CD14-positive monocyte (primary cell): ENCODE data around the gene LIN54. TPM values are rescaled to one million over a fixed set of nuclear protein-coding genes. Genes with fewer than 3 reads are reported as not detected.

ENCODE experiments used
- DNase-seq, 3 donors: peaks; one replicate each; pipeline ENCODE4 v3.0.0-alpha.2; 2011 to 2022
- H2AFZ ChIP-seq: 2 replicates; pipeline ENCODE4 v1.6.0; 2012; ENCODE audit warnings: mild to moderate bottlenecking, low read depth, low read length, inconsistent platforms; ENCODE audit not compliant: insufficient read depth, poor library complexity, severe bottlenecking
- H3K27ac ChIP-seq, 2 donors: 1 replicate in 1 of 2; 2 replicates in 1 of 2; pipeline ENCODE4 v1.5.1; 2012 to 2013; ENCODE audit warnings: low read length in 2 of 2, control low read depth in 1 of 2, inconsistent platforms in 1 of 2, low read depth in 1 of 2, mild to moderate bottlenecking in 1 of 2
- H3K27me3 ChIP-seq, 2 donors: one replicate each; pipeline versions ENCODE4 v1.6.0 to v1.6.1; 2011 to 2013; ENCODE audit warnings: low read length in 2 of 2; ENCODE audit not compliant: control insufficient read depth in 2 of 2, insufficient read depth in 2 of 2
- H3K36me3 ChIP-seq, 2 donors: replicated peaks in 1 of 2; 1 replicate in 1 of 2; 2 replicates in 1 of 2; pipeline versions ENCODE4 v1.5.1 to v1.6.1; 2012 to 2013; ENCODE audit warnings: low read length in 2 of 2, control low read depth in 1 of 2, inconsistent platforms in 1 of 2, mild to moderate bottlenecking in 1 of 2; ENCODE audit not compliant: insufficient read depth in 2 of 2, control insufficient read depth in 1 of 2
- H3K4me1 ChIP-seq, 2 donors: 1 replicate in 1 of 2; 2 replicates in 1 of 2; pipeline versions ENCODE4 v1.5.1 to v1.6.1; 2012 to 2013; ENCODE audit warnings: low read length in 2 of 2, control low read depth in 1 of 2, inconsistent platforms in 1 of 2, mild to moderate bottlenecking in 1 of 2, moderate library complexity in 1 of 2; ENCODE audit not compliant: insufficient read depth in 2 of 2, control insufficient read depth in 1 of 2
- H3K4me2 ChIP-seq: replicated peaks from 2 replicates; pipeline ENCODE3; 2012; ENCODE audit warnings: low read length, moderate library complexity, mild to moderate bottlenecking; ENCODE audit not compliant: poor library complexity, severe bottlenecking; ENCODE audit errors: extremely low read depth
- H3K4me3 ChIP-seq, 3 experiments: fragments of 200-600 bp in 1 of 3; sonication (generic) in 1 of 3; replicated peaks in 1 of 3; 1 replicate in 2 of 3; 2 replicates in 1 of 3; pipeline ENCODE4 v1.5.1; 2011 to 2013; ENCODE audit warnings: low read length in 3 of 3, mild to moderate bottlenecking in 3 of 3, control low read depth in 2 of 3, low read depth in 2 of 3, inconsistent platforms in 1 of 3, moderate library complexity in 1 of 3
- H3K79me2 ChIP-seq: 2 replicates; pipeline ENCODE4 v1.6.0; 2012; ENCODE audit warnings: mild to moderate bottlenecking, control low read depth, inconsistent platforms, low read length, moderate library complexity; ENCODE audit not compliant: insufficient read depth
- H3K9ac ChIP-seq: 2 replicates; pipeline ENCODE4 v1.6.0; 2017; ENCODE audit warnings: low read length, mild to moderate bottlenecking; ENCODE audit not compliant: insufficient read depth, poor library complexity, severe bottlenecking
- H3K9me3 ChIP-seq, 2 donors: replicated peaks in 1 of 2; 1 replicate in 1 of 2; 2 replicates in 1 of 2; pipeline versions ENCODE4 v1.5.1 to v1.6.1; 2012 to 2013; ENCODE audit warnings: low read length in 2 of 2, control low read depth in 1 of 2; ENCODE audit not compliant: control insufficient read depth in 1 of 2, insufficient read depth in 1 of 2
- H4K20me1 ChIP-seq: 2 replicates; pipeline ENCODE4 v1.6.0; 2012; ENCODE audit warnings: mild to moderate bottlenecking, low read length, control low read depth, moderate library complexity; ENCODE audit not compliant: insufficient read depth
- H3K27ac Mint-ChIP-seq, 7 donors: one replicate each; pipeline ENCODE4 v1.8.0; 2020; ENCODE audit warnings: mild to moderate bottlenecking in 7 of 7, mixed read lengths in 7 of 7, moderate library complexity in 6 of 7, inconsistent platforms in 2 of 7
- H3K27me3 Mint-ChIP-seq, 3 donors: one replicate each; pipeline ENCODE4 v1.8.0; 2021 to 2022; ENCODE audit warnings: low read depth in 3 of 3, mild to moderate bottlenecking in 3 of 3, mixed read lengths in 3 of 3, moderate library complexity in 3 of 3, inconsistent platforms in 1 of 3
- H3K36me3 Mint-ChIP-seq, 2 donors: one replicate each; pipeline ENCODE4 v1.8.0; 2020; ENCODE audit warnings: mixed read lengths in 2 of 2, inconsistent platforms in 1 of 2, mild to moderate bottlenecking in 1 of 2
- H3K4me1 Mint-ChIP-seq: one replicate; pipeline ENCODE4 v1.8.0; 2020; ENCODE audit warnings: mild to moderate bottlenecking, mixed read lengths
- H3K4me3 Mint-ChIP-seq, 2 donors: one replicate each; pipeline ENCODE4 v1.8.0; 2020; ENCODE audit warnings: mild to moderate bottlenecking in 2 of 2, mixed read lengths in 2 of 2, moderate library complexity in 1 of 2
- H3K9me3 Mint-ChIP-seq, 7 donors: one replicate each; pipeline ENCODE4 v1.8.0; 2020 to 2022; ENCODE audit warnings: mixed read lengths in 7 of 7, mild to moderate bottlenecking in 6 of 7, moderate library complexity in 6 of 7, inconsistent platforms in 2 of 7
- CTCF ChIP-seq: fragments of 200-600 bp; IDR thresholded peaks from one replicate; pipeline ENCODE4 v1.8.0; 2022; ENCODE audit warnings: antibody characterized with exemption, mild to moderate bottlenecking
- WGBS: methylation state at CpG from one replicate; pipeline ENCODE4 v1.1.5; 2013; ENCODE audit warnings: missing lambda C conversion rate; ENCODE audit not compliant: insufficient coverage; 5-methylcytosine and 5-hydroxymethylcytosine counted together
- intact Hi-C, 2 donors: fragments of 100-400 bp; cut with micrococcal nuclease; formaldehyde crosslinking; loops; one replicate each; pipeline versions ENCODE4 v1.15.0 to v1.15.1; 2023
- polyA plus RNA-seq, 3 donors: library from polyadenylated mRNA; depleted of rRNA in 1 of 3; unstranded in 2 of 3; stranded (reverse) in 1 of 3; fragments of 300-500 nt in 2 of 3; fragments of >200 nt in 1 of 3; fragmentation: Illumina TruSeq in 2 of 3; gene quantifications; 1 replicate in 2 of 3; 2 replicates in 1 of 3; pipeline ENCODE4 v1.2.3, GENCODE V29; 2012 to 2021

Gene LIN54
- polyA plus RNA-seq, 3 donors: 2.9 to 6.4 (median 3.7) TPM

GRCh38 chr4:83029688-83030087 is 19.1 kb upstream of the LIN54 start:
- intact Hi-C loops: loop anchor here in 1 of 2 donors (10.0 kb wide), 1 partner anchor 425 kb away; the partner anchor contains the start of genes HELQ and MRPS18C
- WGBS: no CpG with 5 or more reads among the region's 1 CpG

GRCh38 chr4:83028976-83029375 is 18.4 kb upstream of the LIN54 start:
- no peak for TF ChIP-seq CTCF
- no peaks in the 10 kb centered on the region for H3K4me1 ChIP-seq
- no peak overlapping the region for H3K27ac ChIP-seq
- H3K4me2 ChIP-seq: no peak overlapping the region
- no peak overlapping the region for H3K9ac ChIP-seq
- H3K79me2 ChIP-seq: no peaks in the 10 kb centered on the region
- WGBS: 33% methylated on average over 1 of the region's 3 CpGs
- intact Hi-C loops: no loop called here
- peaks cover 8% of the 10 kb centered on the region for H3K4me1 Mint-ChIP-seq
- H3K4me3 ChIP-seq: no peak overlapping the region
- H3K36me3 ChIP-seq: no peaks in the 10 kb centered on the region
- H3K9me3 Mint-ChIP-seq: peaks cover 9 to 24% (median 22%) of the 10 kb centered on the region in 7 donors
- H2AFZ ChIP-seq: peak overlapping the region; percentile 36
- H3K9me3 ChIP-seq: peaks cover 15 to 21% of the 10 kb centered on the region in 2 donors
- no peak overlapping the region for H3K4me3 Mint-ChIP-seq
- H3K27me3 Mint-ChIP-seq: peaks cover 0 to 3% (median 0%) of the 10 kb centered on the region in 3 donors
- no peak for DNase-seq
- H4K20me1 ChIP-seq: no peaks in the 10 kb centered on the region
- H3K27me3 ChIP-seq: no peaks in the 10 kb centered on the region
- no peak overlapping the region for H3K27ac Mint-ChIP-seq
- H3K36me3 Mint-ChIP-seq: no peaks in the 10 kb centered on the region

More at GRCh38 chr4:83029688-83030087, 19.1 kb upstream of the LIN54 start:
- Histone ChIP-seq H3K4me1 (no peaks in the 10 kb centered on the region), H3K4me2 (no peak overlapping the region), H3K27ac (no peak overlapping the region), H3K79me2 (no peaks in the 10 kb centered on the region), H3K4me3 (no peak overlapping the region), H3K9ac (no peak overlapping the region), H4K20me1 (no peaks in the 10 kb centered on the region), H3K9me3 (peaks cover 12 to 16% of the 10 kb centered on the region in 2 donors), H2AFZ (no peak overlapping the region), H3K36me3 (no peaks in the 10 kb centered on the region), H3K27me3 (no peaks in the 10 kb centered on the region)
- H3K36me3 Mint-ChIP-seq: no peaks in the 10 kb centered on the region
- no peak for DNase-seq
- H3K27ac Mint-ChIP-seq: no peak overlapping the region
- no peak for TF ChIP-seq CTCF
- peaks cover 0 to 3% (median 0%) of the 10 kb centered on the region in 3 donors for H3K27me3 Mint-ChIP-seq
- H3K4me3 Mint-ChIP-seq: no peak overlapping the region
- peaks cover 8% of the 10 kb centered on the region for H3K4me1 Mint-ChIP-seq
- peaks cover 9 to 19% (median 17%) of the 10 kb centered on the region in 7 donors for H3K9me3 Mint-ChIP-seq
